Hepatocyte (in vitro differentiated cells): Measurements from ENCODE around the gene PLPPR1. TPM values are rescaled to one million over a fixed set of nuclear protein-coding genes. Genes with fewer than 3 reads are reported as not detected.

ENCODE experiments used
- DNase-seq: peaks from one replicate; pipeline ENCODE4 v3.0.0-alpha.2; 2016; ENCODE audit warnings: low spot score
- H2AFZ ChIP-seq: fragments of 200-600 bp; sonication (generic); 2 replicates; pipeline ENCODE4 v1.6.0; 2016; ENCODE audit warnings: antibody characterized with exemption, mild to moderate bottlenecking
- H3K27ac ChIP-seq: fragments of 200-600 bp; sonication (generic); 2 replicates; pipeline ENCODE4 v1.5.1; 2016; ENCODE audit warnings: mild to moderate bottlenecking
- H3K27me3 ChIP-seq: fragments of 200-600 bp; sonication (generic); 2 replicates; pipeline ENCODE4 v1.6.1; 2016
- H3K36me3 ChIP-seq: fragments of 200-600 bp; sonication (generic); replicated peaks from 2 replicates; pipeline ENCODE4 v1.5.1; 2016; ENCODE audit warnings: low read depth; ENCODE audit not compliant: insufficient read depth
- H3K4me1 ChIP-seq: fragments of 200-600 bp; sonication (generic); 2 replicates; pipeline ENCODE4 v1.5.1; 2016; ENCODE audit warnings: mild to moderate bottlenecking, moderate library complexity; ENCODE audit not compliant: insufficient read depth
- H3K4me2 ChIP-seq: fragments of 200-600 bp; sonication (generic); 2 replicates; pipeline ENCODE4 v1.6.0; 2016
- H3K4me3 ChIP-seq: fragments of 200-600 bp; sonication (generic); 2 replicates; pipeline ENCODE4 v1.5.1; 2016; ENCODE audit warnings: mild to moderate bottlenecking
- H3K79me2 ChIP-seq: fragments of 200-600 bp; sonication (generic); 2 replicates; pipeline ENCODE4 v1.6.0; 2017; ENCODE audit warnings: mild to moderate bottlenecking
- H3K9me2 ChIP-seq: fragments of 200-600 bp; sonication (generic); replicated peaks from 2 replicates; pipeline ENCODE4 v1.6.0; 2017; ENCODE audit warnings: mild to moderate bottlenecking; ENCODE audit not compliant: insufficient read depth
- H3K9me3 ChIP-seq: fragments of 200-600 bp; sonication (generic); 2 replicates; pipeline ENCODE4 v1.5.1; 2016; ENCODE audit warnings: low read depth, mild to moderate bottlenecking
- H4K20me1 ChIP-seq: fragments of 200-600 bp; sonication (generic); 2 replicates; pipeline ENCODE4 v1.6.0; 2016; ENCODE audit warnings: mild to moderate bottlenecking; ENCODE audit not compliant: insufficient read depth, poor library complexity, severe bottlenecking
- CTCF ChIP-seq: fragments of 200-600 bp; sonication (generic); IDR thresholded peaks from 2 replicates; pipeline ENCODE4 v1.5.1; 2016; ENCODE audit warnings: antibody characterized with exemption, mild to moderate bottlenecking; ENCODE audit not compliant: poor library complexity
- EZH2 ChIP-seq: fragments of 200-600 bp; sonication (generic); IDR thresholded peaks from 2 replicates; pipeline ENCODE4 v1.6.1; 2016; ENCODE audit warnings: antibody characterized with exemption, mild to moderate bottlenecking, borderline replicate concordance
- EZH2phosphoT487 ChIP-seq: fragments of 200-600 bp; sonication (generic); IDR thresholded peaks from one replicate; pipeline ENCODE4 v1.6.1; 2018; ENCODE audit warnings: antibody characterized with exemption, mild to moderate bottlenecking, low read depth, moderate library complexity; ENCODE audit not compliant: unreplicated experiment, severe bottlenecking
- WGBS: methylation state at CpG from one replicate; pipeline ENCODE4 v1.1.6; 2016; ENCODE audit warnings: low lambda C conversion rate; ENCODE audit errors: missing lambda C conversion rate; 5-methylcytosine and 5-hydroxymethylcytosine counted together
- polyA plus RNA-seq: library from polyadenylated mRNA; unstranded; fragments of >200 nt; fragmentation: Nextera tagmentation; extraction: Ambion mirVana; gene quantifications from 2 replicates; pipeline ENCODE4 v1.2.1, GENCODE V29; 2016
- total RNA-seq: library from RNA; depleted of rRNA; stranded (reverse); fragments of >200 nt; gene quantifications from 2 replicates; pipeline ENCODE4 v1.2.3, GENCODE V29; 2014

Gene PLPPR1
- total RNA-seq = 2.1 and 2.6 TPM in 2 replicates
- polyA plus RNA-seq = 0.27 and 1.5 TPM in 2 replicates

- Histone ChIP-seq H3K4me2 (peak within 1 kb of the TSS; percentile 97), H3K9me3 (no peaks in the 10 kb centered on the region), H2AFZ (peak within 1 kb of the TSS; percentile 90), H3K79me2 (no peaks in the 10 kb centered on the region), H3K36me3 (no peaks in the 10 kb centered on the region), H3K27me3 (peaks cover 76% of the 10 kb centered on the region), H3K4me1 (peaks cover 9% of the 10 kb centered on the region), H3K27ac (no peak within 1 kb of the TSS), H3K9me2 (no peaks in the 10 kb centered on the region), H3K4me3 (peak within 1 kb of the TSS; percentile 93), H4K20me1 (no peaks in the 10 kb centered on the region)
- TF ChIP-seq EZH2phosphoT487 (no peak), EZH2 (peak; percentile 24)
- DNase-seq = peak; percentile 87
- whole genome bisulfite sequencing = under 1% methylated on average over 69 of the region's 89 CpGs
These were observed at the start of gene PLPPR1 for GRCh38 chr9:101028346-101029314. Gene PLPPR1 (plus strand): TSS chr9:101028727.

- no peak for TF ChIP-seq EZH2
- no peak for TF ChIP-seq CTCF
- TF ChIP-seq EZH2phosphoT487 = no peak
- Histone ChIP-seq H3K4me1 (no peaks in the 10 kb centered on the region), H3K4me3 (no peak overlapping the region), H3K9me2 (no peaks in the 10 kb centered on the region), H3K27ac (no peak overlapping the region), H3K27me3 (no peaks in the 10 kb centered on the region), H3K36me3 (no peaks in the 10 kb centered on the region), H3K79me2 (no peaks in the 10 kb centered on the region), H4K20me1 (no peaks in the 10 kb centered on the region), H3K9me3 (no peaks in the 10 kb centered on the region), H3K4me2 (no peak overlapping the region), H2AFZ (no peak overlapping the region)
- DNase-seq = no peak
- 52% methylated on average over 1 of the region's 1 CpG for WGBS
These were observed 38.8 kb upstream of the PLPPR1 start for GRCh38 chr9:100989731-100990130.

GRCh38 chr9:100990605-100991381 lies 37.7 kb upstream of the PLPPR1 start:
- Histone ChIP-seq H2AFZ (no peak overlapping the region), H3K9me3 (no peaks in the 10 kb centered on the region), H3K4me1 (no peaks in the 10 kb centered on the region), H3K27ac (no peak overlapping the region), H3K4me3 (no peak overlapping the region), H3K79me2 (no peaks in the 10 kb centered on the region), H3K4me2 (no peak overlapping the region), H3K36me3 (no peaks in the 10 kb centered on the region), H3K27me3 (no peaks in the 10 kb centered on the region), H3K9me2 (no peaks in the 10 kb centered on the region), H4K20me1 (no peaks in the 10 kb centered on the region)
- DNase-seq = no peak
- 0% methylated on average over 1 of the region's 1 CpG for WGBS
- TF ChIP-seq EZH2phosphoT487 (no peak), EZH2 (no peak), CTCF (no peak)

GRCh38 chr9:100992632-100993031 lies 35.9 kb upstream of the PLPPR1 start:
- 95% methylated on average over 1 of the region's 1 CpG for WGBS
- no peak overlapping the region for H3K4me2 ChIP-seq
- no peak overlapping the region for H3K27ac ChIP-seq
- DNase-seq = no peak
- H2AFZ ChIP-seq = no peak overlapping the region
- no peaks in the 10 kb centered on the region for H3K9me2 ChIP-seq
- no peak for TF ChIP-seq EZH2
- no peak for TF ChIP-seq EZH2phosphoT487
- no peak for TF ChIP-seq CTCF
- H3K9me3 ChIP-seq = no peaks in the 10 kb centered on the region
- H3K27me3 ChIP-seq = no peaks in the 10 kb centered on the region
- H4K20me1 ChIP-seq = no peaks in the 10 kb centered on the region
- no peaks in the 10 kb centered on the region for H3K36me3 ChIP-seq
- no peak overlapping the region for H3K4me3 ChIP-seq
- no peaks in the 10 kb centered on the region for H3K4me1 ChIP-seq
- H3K79me2 ChIP-seq = no peaks in the 10 kb centered on the region
